Kasumi-1 (cell line): Measurements from ENCODE around the gene POPDC2.
A peak's percentile ranks its signal among the peaks of the same experiment; 100 is the strongest.
"Not testable (repeated sequence)": the region's sequence is repeated elsewhere in the genome, so short reads cannot be mapped to it uniquely, and the experiment has no call there.

Source experiments
- DNase-seq, 2 experiments: peaks; one replicate each; lab custom pipeline; 2025; lab: John Stamatoyannopoulos, UW

POPDC2 gene

DNA sequence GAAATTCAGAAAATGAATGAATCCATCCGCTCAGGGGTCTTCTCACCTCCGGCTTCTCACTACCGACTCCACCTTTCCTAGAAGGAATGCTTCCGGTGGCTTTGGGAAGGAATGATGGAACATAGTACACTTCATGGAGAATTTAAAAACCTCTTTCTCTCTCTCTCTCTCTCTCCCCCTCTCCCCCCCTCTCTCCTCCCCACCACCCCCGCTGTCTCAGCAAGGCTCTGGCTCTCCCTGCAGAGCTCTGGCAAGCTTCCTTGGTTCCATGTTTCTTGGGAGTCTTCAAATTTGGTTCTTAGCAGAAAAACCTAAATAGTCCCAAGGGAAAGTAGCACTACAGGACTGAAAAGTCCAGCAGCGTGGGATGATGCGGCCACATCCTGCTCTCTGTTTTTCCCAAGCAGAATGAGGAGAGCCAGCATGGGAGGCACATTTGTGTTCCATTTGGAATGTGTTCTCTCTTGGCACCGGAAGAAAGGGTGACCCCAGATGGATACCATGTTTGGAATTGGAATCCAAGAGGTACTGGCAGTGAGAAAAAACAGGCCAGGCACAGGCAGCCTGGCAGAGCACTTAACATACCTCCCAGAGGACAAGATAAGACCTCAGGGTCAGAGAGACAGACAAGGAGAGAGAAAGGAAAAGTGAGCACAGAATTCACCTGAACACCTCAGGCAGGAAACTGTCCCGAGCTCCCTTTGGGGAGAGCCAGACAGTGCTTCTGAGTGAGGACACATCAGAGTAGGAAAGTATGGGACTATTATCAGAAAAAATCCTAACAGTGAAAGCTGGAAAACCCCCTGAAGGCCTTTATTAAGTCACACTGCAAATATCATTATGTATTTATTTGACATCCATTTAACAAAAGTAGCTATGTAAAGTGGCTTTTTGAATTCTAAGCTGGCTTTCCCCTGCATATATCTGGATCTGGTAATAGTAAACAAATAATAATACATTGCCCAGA, at the start of gene POPDC2:
Gene POPDC2 (minus strand): TSS at position 116 of the 967 bp plus-strand sequence. CDS start 166 bp downstream, outside the sequence.
- no peak for DNase-seq

- DNase-seq = no peak
Measured at GRCh38 chr3:119703820-119704531, 43.6 kb upstream of the POPDC2 start.

- DNase-seq = no peak
Measured at GRCh38 chr3:119702530-119703527, 42.4 kb upstream of the POPDC2 start, which contains the start of gene CFAP91. TSS of gene CFAP91 (plus strand) at chr3:119703022. CDS start at chr3:119703099, 77 bp downstream.

DNA sequence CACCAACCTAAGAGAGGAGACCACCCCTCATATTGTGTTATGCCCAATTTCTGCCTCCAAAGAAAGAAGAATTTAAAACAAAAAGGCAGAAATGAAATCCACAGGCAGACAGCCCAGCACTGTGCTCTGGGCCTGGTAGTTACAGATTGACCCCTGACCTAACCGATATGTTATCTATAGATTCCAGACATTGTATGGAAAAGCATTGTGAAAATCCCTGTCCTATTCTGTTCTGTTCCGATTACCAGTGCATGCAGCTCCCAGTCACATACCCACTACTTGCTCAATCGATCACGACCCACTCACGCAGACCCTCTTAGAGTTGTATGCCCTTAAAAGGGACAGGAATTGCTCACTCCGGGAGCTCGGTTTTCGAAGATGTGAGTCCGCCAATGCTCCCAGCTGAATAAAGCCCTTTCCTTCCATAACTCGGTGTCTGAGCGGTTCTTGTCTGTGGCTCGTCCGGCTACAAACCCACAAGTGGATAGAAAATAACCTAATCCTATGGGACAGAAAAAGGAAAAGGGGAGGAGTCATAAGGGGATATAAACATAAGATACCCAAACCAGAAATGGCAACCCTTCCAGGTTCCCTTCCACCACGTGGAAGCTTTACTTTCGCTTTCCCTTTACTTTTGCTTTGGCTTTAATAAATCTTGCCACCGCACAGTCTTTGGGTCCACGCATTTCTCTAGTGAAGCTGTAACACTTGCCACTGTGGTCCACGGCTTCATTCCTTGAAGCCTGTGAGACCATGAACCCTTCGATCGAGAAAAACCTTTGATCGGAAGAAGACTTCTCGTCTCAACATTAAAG, 40.7 kb upstream of the POPDC2 start:
- no peak for DNase-seq

DNA sequence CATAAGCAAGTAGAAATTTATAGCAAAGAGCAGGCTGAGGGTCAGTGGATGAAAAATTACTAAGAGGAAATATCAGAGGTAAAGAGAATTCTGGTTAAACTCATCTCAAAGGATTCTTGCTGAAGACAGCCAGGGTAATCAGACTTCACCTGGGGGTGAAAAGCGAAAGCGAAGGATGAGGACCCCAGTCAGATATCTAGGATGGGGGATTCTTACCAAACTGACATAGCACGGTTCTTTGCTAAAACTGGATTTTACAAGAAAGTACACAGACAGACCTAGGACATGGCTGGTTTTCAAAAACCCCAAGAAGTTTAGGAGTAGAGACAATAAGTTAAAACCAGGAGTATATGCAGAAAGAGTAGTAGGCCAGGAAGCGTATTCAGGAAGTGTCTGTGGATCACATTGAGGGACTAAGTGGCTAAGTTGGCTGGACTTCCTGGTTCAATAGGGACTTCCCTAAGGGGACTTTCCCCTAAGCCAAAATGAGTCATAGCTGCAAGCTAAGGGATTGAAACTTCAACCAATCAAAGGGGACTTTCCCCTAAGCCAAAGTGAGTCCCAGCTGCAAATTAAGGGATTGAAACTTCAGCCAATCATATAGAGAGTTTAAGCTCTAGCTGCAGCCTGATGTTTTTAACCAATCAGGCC, 40.0 kb upstream of the POPDC2 start:
- DNase-seq = peak; percentile 33 to 45

- no peak for DNase-seq
Measured at GRCh38 chr3:119697394-119697793, 37.0 kb upstream of the POPDC2 start.

DNA sequence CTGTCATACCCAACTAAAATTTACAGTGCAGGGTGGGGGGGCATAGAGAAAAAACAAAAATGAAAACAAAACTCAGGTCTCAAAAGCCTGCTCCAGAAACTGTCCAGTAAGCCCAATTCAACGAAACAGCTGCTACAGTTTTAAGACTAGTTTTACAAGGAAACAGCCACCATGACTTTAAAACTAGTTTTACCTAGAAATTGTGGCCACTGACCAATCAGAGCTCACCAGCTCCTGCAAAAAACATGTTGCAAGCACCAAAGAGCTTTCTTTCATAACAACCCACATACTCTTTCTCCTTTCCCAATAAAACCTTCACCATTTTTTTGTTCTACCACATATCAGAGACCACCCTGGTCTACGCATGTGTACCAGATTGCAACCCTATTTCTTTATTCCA, 35.1 kb upstream of the POPDC2 start:
- DNase-seq = no peak

DNA sequence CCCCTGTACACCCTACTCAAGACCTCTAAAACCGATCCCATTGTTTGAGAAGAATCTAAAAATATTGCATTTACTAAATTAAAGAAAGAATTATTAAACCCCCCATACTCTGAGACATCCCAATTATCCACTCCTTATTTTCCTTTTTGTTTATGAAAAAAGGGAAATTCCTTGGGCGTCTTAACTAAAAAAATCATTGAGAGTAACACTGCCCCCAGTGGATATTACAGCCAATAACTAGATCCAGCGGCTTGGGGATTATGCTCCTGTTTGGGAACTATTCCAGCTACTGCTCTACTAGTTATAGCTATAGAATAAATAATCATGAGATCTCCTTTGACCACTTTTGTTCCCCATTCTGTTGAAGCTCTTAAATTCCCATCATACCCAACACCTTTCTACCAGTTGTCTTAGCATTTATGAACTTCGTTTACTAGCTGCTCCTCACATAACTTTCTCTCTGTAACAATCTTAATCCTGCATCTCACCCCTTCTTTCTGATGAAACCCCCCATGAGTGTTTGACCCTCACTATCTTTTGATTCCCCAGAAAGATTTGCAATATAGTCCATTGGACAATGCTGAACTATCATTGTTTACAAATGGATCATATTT, 29.8 kb upstream of the POPDC2 start:
- DNase-seq = peak; percentile 37 to 47

DNA sequence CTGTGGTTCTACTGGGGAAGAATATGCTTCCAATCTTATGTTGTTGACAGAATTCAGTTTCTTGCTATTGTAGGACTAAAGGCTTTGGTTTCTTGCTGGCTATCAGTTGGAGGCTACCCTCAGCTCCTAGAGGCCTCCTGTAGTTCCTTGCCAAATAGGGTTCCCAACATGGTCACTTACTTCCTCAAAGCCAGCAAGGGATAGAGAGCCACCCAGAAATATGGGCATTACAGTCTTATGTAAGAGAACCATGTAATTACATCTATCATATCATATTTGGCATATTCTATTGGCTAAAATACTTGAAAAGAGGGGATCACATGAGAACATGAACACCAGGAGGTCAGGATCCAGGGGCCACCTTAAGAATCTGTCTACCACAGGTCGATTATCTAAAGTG, 23.0 kb upstream of the POPDC2 start:
- DNase-seq = no peak

GRCh38 chr3:119681279-119681678, 20.9 kb upstream of the POPDC2 start:
- peak; percentile 46 to 60 for DNase-seq

DNA sequence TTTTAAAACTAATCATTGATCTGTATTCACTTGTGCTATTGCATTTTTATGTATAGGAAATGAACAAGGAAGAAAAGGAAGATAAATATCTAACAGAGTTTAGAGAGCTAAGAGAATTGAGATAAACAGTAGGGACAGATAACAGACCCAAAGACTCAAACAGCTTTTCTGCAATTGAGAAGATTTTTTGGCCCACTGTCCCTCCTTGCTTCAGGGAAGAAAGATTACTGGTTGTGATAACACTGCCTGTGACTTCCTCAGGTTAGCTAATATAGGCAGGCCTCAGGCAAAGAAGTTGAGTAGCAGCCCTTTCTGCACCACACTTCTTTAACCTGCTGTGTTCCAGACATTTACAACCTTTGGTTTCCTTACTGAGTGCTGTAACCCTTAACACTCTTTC, 19.5 kb upstream of the POPDC2 start:
- DNase-seq = no peak

- DNase-seq = not testable (repeated sequence)
Measured at GRCh38 chr3:119678209-119678608, 17.8 kb upstream of the POPDC2 start.

DNA sequence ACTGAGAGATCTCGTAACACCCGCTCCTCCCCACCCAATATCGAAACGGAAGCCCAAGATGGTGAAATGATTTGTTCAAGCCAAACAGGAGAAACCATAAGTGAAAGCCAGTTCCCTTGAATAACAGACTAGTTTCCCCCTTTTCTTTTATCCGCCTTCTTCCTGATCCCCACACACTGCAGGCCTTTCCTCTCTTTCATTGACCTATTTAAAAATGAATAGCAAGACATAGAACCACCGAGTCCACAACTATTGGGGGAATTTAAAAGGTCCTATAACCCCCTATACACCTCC, 17.2 kb upstream of the POPDC2 start:
- peak in 1 of 2 experiments; percentile 86 for DNase-seq

DNA sequence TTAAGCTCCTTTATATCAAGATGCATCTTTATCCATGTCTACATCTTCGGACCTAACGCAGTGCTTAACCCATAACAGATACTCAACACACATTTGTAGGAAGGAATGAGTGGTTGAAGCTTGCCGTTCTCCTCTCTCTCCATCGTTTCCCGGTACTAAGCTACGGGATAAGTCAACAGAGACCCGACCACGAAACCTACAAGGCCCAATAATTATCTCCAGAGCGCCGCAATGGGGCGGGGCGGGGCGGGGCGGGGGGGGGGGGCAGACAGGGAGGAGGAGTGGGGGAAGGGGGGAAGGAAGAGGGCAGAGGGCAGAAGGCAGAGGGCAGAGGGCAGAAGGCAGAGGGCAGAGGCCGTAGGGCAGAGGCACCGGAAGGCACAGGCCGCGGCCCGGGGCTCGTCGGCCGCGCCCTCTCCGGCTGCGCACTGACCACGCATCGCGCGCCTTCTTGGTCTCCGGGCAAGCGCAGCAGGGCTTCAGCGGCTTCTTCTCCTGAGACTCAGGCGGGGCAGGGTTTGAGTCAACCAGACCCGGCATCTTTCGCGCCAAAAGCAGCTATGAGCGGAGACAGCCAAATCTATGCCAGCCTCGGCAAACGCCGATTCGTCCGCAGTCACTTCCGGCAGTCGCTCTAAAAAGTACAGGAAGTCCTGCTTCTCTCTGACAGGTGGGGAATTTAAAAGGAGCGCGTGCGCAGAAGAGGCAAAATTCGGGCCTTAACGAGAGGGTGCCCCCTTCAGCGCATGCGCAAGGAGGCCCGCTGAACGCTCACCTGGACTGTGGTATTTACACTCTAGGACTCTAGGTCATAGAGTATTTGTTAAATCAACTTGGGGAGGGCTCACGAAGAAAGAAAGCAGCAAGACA, 16.6 kb upstream of the POPDC2 start, which contains the start of gene COX17:
Gene COX17 (minus strand): TSS at position 636 of the 870 bp plus-strand sequence. CDS start 96 bp downstream, at position 540.
- DNase-seq = peak; percentile 94 to 95

DNA sequence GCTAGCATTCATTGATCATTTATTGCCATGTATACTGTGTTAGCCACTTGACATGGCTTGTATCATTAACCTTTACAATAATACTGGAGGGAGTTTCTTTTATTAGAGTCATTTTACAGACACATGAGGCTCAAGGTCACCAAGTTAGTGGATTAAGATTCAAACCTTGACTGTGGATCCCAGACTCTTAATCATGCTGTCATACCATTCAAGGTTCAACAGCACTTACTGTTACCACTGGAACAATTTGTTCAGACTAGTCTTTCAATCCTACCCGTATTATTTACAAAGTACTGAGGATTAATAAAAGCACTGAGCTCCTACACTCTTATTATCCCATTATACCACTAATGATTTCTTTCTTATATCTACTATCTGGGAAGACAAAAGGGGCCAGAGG, 15.6 kb upstream of the POPDC2 start:
- DNase-seq = no peak

GRCh38 chr3:119675188-119675874, 14.9 kb upstream of the POPDC2 start:
- no peak for DNase-seq

- DNase-seq = no peak
Measured at GRCh38 chr3:119673875-119674274, 13.5 kb upstream of the POPDC2 start.

DNA sequence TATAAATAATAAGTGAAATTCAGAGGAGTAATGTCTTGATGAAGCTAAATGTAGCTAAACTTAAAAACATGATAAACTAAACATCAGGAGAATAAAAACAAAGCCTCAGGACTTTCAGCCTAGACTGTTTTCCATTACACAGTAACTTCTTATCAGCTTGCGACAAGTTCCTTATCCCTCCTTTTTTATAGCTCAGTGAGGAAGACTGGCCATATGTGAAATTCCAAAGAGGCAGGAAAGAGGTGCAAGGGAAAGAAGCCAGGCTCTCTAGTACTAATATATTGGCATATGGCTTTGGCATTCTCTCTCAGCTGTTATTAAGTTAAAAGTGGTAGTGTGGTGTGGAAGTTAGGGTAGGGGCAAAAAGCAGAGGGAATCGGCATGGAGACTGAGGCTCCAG, 12.4 kb upstream of the POPDC2 start:
- DNase-seq = no peak
